ENCODE results near the gene KDM4F. TPM values are rescaled to one million over a fixed set of nuclear protein-coding genes. Genes with fewer than 3 reads are reported as not detected.

Gene KDM4F
- total and polyA plus RNA-seq, 2 donors from 2014 or later: not detected

DNA sequence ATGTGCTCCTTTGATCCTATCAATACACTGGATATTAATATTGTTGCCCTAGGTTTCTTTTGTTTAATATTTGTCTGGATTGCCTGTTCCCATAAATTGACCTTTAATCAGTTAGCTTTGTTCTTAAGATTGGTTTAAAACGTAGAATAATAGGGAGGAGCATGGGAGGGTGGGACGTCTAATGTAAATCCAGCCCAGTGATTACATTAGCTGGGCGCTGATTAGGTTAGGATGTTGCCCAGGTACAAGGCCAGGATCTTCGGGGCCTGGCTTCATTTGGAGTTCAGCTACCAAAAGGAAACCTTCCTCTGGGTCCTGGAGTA, 17.5 kb downstream of the KDM4F start, which contains the start of gene SRSF8:
Gene SRSF8 (plus strand): TSS at position 204 of the 323 bp plus-strand sequence. CDS start 308 bp downstream, outside the sequence.
- no peak for DNase-seq
- H3K36me3 ChIP-seq (ENCODE audit: control insufficient read depth in 2 of 3, insufficient read depth in 3 of 3, low read length in 3 of 3): peaks cover 0 to 2% (median 0%) of the 10 kb centered on the region in 3 donors
- H3K4me3 ChIP-seq (ENCODE audit: low read length in 3 of 3): peak within 1 kb of the TSS; percentile 94 to 98 (median 96)
- no peak for FAIRE-seq
- intact Hi-C loops (cut with DNase I): no loop called here
- peaks cover 0 to 8% (median 5%) of the 10 kb centered on the region in 3 donors for H3K4me1 ChIP-seq (ENCODE audit: control insufficient read depth in 2 of 3, insufficient read depth in 2 of 3, low read depth in 1 of 3, low read length in 3 of 3)
- H3K27me3 ChIP-seq (ENCODE audit: control insufficient read depth, insufficient read depth, low read length): no peaks in the 10 kb centered on the region
- no peaks in the 10 kb centered on the region for H3K9me3 ChIP-seq (ENCODE audit: control insufficient read depth in 2 of 3, insufficient read depth in 1 of 3, low read length in 3 of 3)
- TF ChIP-seq, protein P1, sequence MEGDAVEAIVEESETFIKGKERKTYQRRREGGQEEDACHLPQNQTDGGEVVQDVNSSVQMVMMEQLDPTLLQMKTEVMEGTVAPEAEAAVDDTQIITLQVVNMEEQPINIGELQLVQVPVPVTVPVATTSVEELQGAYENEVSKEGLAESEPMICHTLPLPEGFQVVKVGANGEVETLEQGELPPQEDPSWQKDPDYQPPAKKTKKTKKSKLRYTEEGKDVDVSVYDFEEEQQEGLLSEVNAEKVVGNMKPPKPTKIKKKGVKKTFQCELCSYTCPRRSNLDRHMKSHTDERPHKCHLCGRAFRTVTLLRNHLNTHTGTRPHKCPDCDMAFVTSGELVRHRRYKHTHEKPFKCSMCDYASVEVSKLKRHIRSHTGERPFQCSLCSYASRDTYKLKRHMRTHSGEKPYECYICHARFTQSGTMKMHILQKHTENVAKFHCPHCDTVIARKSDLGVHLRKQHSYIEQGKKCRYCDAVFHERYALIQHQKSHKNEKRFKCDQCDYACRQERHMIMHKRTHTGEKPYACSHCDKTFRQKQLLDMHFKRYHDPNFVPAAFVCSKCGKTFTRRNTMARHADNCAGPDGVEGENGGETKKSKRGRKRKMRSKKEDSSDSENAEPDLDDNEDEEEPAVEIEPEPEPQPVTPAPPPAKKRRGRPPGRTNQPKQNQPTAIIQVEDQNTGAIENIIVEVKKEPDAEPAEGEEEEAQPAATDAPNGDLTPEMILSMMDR (IDR thresholded peaks at IDR 0.05; ENCODE audit: borderline replicate concordance, extremely low read depth, insufficient read depth): no peak
- H3K27ac ChIP-seq (ENCODE audit: low read depth in 2 of 2, low read length in 2 of 2): peak within 1 kb of the TSS; percentile 97 to 98
- peak within 1 kb of the TSS; percentile 85 to 96 (median 96) for H3K9ac ChIP-seq (ENCODE audit: low read length in 3 of 3)

DNA sequence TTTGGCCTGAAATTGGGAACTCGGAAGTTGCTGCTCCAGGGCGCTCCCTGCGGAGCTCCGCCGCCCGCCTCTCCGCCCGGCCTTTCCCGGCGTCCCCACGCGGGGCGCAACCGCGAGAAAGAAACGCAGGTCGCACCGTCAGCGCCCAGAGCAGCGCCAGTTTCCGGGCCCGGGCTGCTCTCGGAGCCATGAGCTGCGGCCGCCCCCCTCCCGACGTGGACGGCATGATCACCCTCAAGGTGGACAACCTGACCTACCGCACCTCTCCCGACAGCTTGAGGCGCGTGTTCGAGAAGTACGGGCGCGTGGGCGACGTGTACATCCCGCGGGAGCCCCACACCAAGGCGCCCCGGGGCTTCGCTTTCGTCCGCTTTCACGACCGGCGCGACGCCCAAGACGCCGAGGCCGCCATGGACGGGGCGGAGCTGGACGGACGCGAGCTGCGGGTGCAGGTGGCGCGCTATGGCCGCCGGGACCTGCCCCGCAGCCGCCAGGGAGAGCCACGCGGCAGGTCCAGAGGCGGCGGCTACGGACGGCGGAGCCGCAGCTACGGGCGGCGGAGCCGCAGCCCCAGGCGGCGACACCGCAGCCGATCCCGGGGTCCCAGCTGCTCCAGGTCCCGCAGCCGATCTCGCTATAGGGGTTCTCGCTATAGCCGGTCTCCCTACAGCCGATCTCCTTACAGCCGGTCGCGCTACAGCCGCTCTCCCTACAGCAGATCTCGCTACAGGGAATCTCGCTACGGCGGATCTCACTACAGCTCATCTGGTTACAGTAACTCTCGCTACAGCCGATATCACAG, 18.0 kb downstream of the KDM4F start:
- Histone ChIP-seq H3K9me3 (ENCODE audit: control insufficient read depth in 2 of 3, insufficient read depth in 1 of 3, low read length in 3 of 3) (no peaks in the 10 kb centered on the region), H3K27ac (ENCODE audit: low read depth in 2 of 2, low read length in 2 of 2) (peak overlapping the region; percentile 97 to 98), H3K4me3 (ENCODE audit: low read length in 3 of 3) (peak overlapping the region; percentile 94 to 98 (median 96)), H3K36me3 (ENCODE audit: control insufficient read depth in 2 of 3, insufficient read depth in 3 of 3, low read length in 3 of 3) (peaks cover 0 to 2% (median 0%) of the 10 kb centered on the region in 3 donors), H3K4me1 (ENCODE audit: control insufficient read depth in 2 of 3, insufficient read depth in 2 of 3, low read depth in 1 of 3, low read length in 3 of 3) (peaks cover 0 to 8% (median 5%) of the 10 kb centered on the region in 3 donors), H3K9ac (ENCODE audit: low read length in 3 of 3) (peak overlapping the region; percentile 85 to 96 (median 96)), H3K27me3 (ENCODE audit: control insufficient read depth, insufficient read depth, low read length) (no peaks in the 10 kb centered on the region)
- intact Hi-C loops (cut with DNase I): no loop called here
- DNase-seq (peak; percentile 87 to 94 (median 90)), FAIRE-seq (no peak)
- TF ChIP-seq, protein P1 (IDR thresholded peaks at IDR 0.05; ENCODE audit: borderline replicate concordance, extremely low read depth, insufficient read depth): peak; percentile 59

DNA sequence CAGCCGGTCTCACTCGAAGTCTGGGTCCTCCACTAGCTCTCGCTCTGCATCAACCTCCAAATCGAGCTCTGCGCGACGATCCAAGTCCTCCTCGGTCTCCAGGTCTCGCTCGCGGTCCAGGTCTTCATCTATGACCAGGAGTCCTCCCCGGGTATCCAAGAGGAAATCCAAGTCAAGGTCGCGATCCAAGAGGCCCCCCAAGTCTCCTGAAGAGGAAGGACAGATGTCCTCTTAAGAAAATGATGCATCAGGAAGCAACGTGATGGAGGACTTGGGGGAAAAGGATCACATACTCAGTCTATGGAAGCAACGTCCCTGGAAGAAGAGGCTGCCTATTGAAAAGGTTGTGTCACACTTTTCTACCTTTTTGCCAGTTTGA, 18.6 kb downstream of the KDM4F start:
- intact Hi-C loops (cut with DNase I): no loop called here
- FAIRE-seq (no peak), DNase-seq (peak in 1 of 5 donors; percentile 86)
- H3K27me3 ChIP-seq (ENCODE audit: control insufficient read depth, insufficient read depth, low read length): no peaks in the 10 kb centered on the region
- TF ChIP-seq, protein P1 (IDR thresholded peaks at IDR 0.05; ENCODE audit: borderline replicate concordance, extremely low read depth, insufficient read depth): no peak
- peaks cover 0 to 8% (median 5%) of the 10 kb centered on the region in 3 donors for H3K4me1 ChIP-seq (ENCODE audit: control insufficient read depth in 2 of 3, insufficient read depth in 2 of 3, low read depth in 1 of 3, low read length in 3 of 3)
- no peaks in the 10 kb centered on the region for H3K9me3 ChIP-seq (ENCODE audit: control insufficient read depth in 2 of 3, insufficient read depth in 1 of 3, low read length in 3 of 3)
- peak overlapping the region; percentile 97 to 98 for H3K27ac ChIP-seq (ENCODE audit: low read depth in 2 of 2, low read length in 2 of 2)
- H3K4me3 ChIP-seq (ENCODE audit: low read length in 3 of 3): peak overlapping the region; percentile 94 to 98 (median 96)
- peak overlapping the region; percentile 85 to 96 (median 96) for H3K9ac ChIP-seq (ENCODE audit: low read length in 3 of 3)
- H3K36me3 ChIP-seq (ENCODE audit: control insufficient read depth in 2 of 3, insufficient read depth in 3 of 3, low read length in 3 of 3): peaks cover 0 to 2% (median 0%) of the 10 kb centered on the region in 3 donors

Data from kidney (tissue), 14 donors.